Ovary (tissue), 3 donors: Measurements from ENCODE around the gene HSF4.

Experiments used
- EP300 ChIP-seq: sonication (generic); formaldehyde crosslinking; IDR thresholded peaks from one replicate; pipeline ENCODE4 v1.6.1; 2017; ENCODE audit warnings: antibody characterized with exemption
- POLR2A ChIP-seq: fragments of 450-650 bp; IDR thresholded peaks from one replicate; pipeline ENCODE4 v1.6.1; 2017; ENCODE audit warnings: antibody characterized with exemption, mild to moderate bottlenecking, moderate library complexity
- TF ChIP-seq, protein P1 (sequence below), 3 donors: fragments of 450-650 bp in 2 of 3; fragments of 200-600 bp in 1 of 3; IDR thresholded peaks; one replicate each; pipeline versions ENCODE4 v1.5.1 to v1.8.0; 2016 to 2022; ENCODE audit warnings: antibody characterized with exemption in 3 of 3, mild to moderate bottlenecking in 1 of 3
- donor health status: DM: no; HTN: no; CAD: no.

DNA sequence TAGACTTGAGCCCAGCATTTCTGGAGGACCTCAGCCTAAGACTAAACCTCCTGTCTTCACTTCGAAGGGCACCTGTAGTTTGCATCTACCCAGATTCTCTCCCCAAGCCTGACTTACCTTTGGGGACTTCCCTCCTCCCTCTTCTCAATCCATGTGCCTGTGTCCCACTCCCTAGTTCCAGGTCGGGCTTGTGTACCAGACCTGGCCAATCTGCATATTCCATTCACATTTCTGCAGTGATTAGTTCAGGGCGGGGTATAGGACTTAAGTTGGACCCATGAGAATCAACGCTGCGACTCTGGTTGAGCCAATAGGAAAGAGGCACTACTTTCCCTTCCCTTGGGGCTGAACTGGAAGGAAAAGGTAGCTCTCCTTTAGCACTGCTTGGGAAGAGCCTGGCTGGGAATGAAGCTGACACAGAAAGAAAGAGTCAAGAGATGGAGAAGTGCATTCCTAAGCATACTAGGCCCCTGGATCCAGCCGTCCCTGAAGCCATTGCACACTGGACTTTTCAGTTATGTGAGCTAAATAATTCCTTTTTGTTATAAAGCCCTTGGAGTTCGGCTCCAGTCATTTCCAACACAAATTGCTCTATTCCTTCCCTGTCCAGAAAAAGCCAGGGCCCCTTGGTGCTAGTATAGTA lies 7.3 kb upstream of the HSF4 start:
- TF ChIP-seq, protein P1, sequence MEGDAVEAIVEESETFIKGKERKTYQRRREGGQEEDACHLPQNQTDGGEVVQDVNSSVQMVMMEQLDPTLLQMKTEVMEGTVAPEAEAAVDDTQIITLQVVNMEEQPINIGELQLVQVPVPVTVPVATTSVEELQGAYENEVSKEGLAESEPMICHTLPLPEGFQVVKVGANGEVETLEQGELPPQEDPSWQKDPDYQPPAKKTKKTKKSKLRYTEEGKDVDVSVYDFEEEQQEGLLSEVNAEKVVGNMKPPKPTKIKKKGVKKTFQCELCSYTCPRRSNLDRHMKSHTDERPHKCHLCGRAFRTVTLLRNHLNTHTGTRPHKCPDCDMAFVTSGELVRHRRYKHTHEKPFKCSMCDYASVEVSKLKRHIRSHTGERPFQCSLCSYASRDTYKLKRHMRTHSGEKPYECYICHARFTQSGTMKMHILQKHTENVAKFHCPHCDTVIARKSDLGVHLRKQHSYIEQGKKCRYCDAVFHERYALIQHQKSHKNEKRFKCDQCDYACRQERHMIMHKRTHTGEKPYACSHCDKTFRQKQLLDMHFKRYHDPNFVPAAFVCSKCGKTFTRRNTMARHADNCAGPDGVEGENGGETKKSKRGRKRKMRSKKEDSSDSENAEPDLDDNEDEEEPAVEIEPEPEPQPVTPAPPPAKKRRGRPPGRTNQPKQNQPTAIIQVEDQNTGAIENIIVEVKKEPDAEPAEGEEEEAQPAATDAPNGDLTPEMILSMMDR (IDR thresholded peaks at IDR 0.05) = no peak
- TF ChIP-seq POLR2A = no peak
- TF ChIP-seq EP300 = no peak
